ENCODE data around the gene STXBP2. TPM values are rescaled to one million over a fixed set of nuclear protein-coding genes. Genes with fewer than 3 reads are reported as not detected.
A peak's percentile ranks its signal among the peaks of the same experiment; 100 is the strongest.

STXBP2 gene
- total and polyA plus RNA-seq, 9 of the 15 experiments (the other 6 are each of a cell fraction or from before 2014, with no cell fraction given), result 2.5 to 163 (median 71.3) TPM

DNA sequence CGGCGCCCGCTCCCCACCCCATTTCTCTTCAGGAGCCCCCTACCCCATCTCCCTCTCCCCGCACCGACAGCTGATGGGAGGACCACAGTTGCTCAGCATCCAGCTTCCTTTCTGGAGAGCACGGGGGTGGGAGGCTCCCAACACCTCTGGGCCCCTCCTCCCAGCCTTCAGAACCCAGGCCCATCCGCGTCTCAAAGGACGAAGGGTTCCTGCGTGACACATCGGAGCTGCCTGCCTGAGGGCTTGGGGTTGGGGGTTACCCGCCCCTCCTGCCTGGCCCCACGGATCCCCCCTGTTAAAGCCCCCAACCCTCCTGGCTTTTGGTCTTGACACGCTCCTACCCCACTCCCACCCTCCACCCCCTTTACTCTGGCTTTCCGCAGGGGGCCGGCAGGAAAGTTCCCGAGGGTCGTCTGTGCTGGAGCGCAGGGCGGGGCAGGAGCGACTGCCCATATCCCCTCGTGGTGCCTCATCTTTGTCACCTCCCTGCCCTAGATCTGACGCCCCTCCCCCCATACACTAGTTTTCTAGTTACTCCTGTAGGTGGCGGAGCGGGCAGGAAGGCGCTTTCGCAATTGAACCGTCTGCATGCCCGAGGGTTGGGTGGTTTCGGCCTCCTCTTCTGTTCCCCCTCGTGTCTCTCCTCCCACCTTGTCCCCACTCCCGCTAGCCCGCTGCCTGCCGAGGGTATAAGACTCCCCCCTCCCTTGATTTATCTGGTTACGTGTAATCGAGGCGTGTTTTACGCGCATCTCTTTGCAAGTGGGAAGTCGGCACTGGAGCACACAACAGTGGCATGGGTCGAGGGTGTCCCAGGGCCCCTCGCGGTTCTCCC is 44.6 kb downstream of the STXBP2 start (continued):
- TF ChIP-seq ATF6 (CRISPR knock-in tag; IDR thresholded peaks at IDR 0.05), result no peak
- no peak for TF ChIP-seq SAP30 (IDR thresholded peaks at IDR 0.05; ENCODE audit: borderline replicate concordance, insufficient read depth, low read depth, low read length, poor library complexity, severe bottlenecking)
- no peak for TF ChIP-seq TARDBP (IDR thresholded peaks at IDR 0.05)
- TF ChIP-seq MCM7 (IDR thresholded peaks at IDR 0.05), result no peak
- no peak for TF ChIP-seq ELF4 (CRISPR knock-in tag; IDR thresholded peaks at IDR 0.05)
- no peak for TF ChIP-seq STAT5A (IDR thresholded peaks at IDR 0.05; ENCODE audit: borderline replicate concordance, low read length)
- no peak for TF ChIP-seq GABPA (tag; conservative IDR thresholded peaks at IDR 0.05; ENCODE audit: low read depth)
- TF ChIP-seq GTF2F1 (IDR thresholded peaks at IDR 0.05; ENCODE audit: low read depth, low read length), result no peak
- TF ChIP-seq SIX5 (IDR thresholded peaks at IDR 0.05; ENCODE audit: borderline replicate concordance in 1 of 2, insufficient read depth in 1 of 2, low read depth in 1 of 2, low read length in 2 of 2), result no peak
- TF ChIP-seq XRCC5 (IDR thresholded peaks at IDR 0.05; ENCODE audit: low read depth, low read length), result peak; percentile 46; the same call in 1 of the 2 replicates
- TF ChIP-seq ZNF589 (CRISPR knock-in tag; IDR thresholded peaks at IDR 0.05; ENCODE audit: low read depth), result no peak
- TF ChIP-seq SRSF9 (IDR thresholded peaks at IDR 0.05; ENCODE audit: borderline replicate concordance, low read depth, low read length), result no peak
- peak; percentile 79 for TF ChIP-seq CEBPG (CRISPR knock-in tag; IDR thresholded peaks at IDR 0.05)
- peak in 1 of 2 experiments; percentile 43; a peak in 1 of 4 replicates for TF ChIP-seq CEBPG (tag; conservative IDR thresholded peaks at IDR 0.05 in 1 of 2, IDR thresholded peaks at IDR 0.05 in 1 of 2)
- peak; percentile 94 for TF ChIP-seq CEBPB (tag; IDR thresholded peaks at IDR 0.05)
- TF ChIP-seq, protein P1, sequence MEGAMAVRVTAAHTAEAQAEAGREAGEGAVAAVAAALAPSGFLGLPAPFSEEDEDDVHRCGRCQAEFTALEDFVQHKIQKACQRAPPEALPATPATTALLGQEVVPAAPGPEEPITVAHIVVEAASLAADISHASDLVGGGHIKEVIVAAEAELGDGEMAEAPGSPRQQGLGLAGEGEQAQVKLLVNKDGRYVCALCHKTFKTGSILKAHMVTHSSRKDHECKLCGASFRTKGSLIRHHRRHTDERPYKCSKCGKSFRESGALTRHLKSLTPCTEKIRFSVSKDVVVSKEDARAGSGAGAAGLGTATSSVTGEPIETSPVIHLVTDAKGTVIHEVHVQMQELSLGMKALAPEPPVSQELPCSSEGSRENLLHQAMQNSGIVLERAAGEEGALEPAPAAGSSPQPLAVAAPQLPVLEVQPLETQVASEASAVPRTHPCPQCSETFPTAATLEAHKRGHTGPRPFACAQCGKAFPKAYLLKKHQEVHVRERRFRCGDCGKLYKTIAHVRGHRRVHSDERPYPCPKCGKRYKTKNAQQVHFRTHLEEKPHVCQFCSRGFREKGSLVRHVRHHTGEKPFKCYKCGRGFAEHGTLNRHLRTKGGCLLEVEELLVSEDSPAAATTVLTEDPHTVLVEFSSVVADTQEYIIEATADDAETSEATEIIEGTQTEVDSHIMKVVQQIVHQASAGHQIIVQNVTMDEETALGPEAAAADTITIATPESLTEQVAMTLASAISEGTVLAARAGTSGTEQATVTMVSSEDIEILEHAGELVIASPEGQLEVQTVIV (CRISPR knock-in tag; IDR thresholded peaks at IDR 0.05; ENCODE audit: borderline replicate concordance), result no peak
- no peak for TF ChIP-seq ZNF584 (CRISPR knock-in tag; IDR thresholded peaks at IDR 0.05; ENCODE audit: low read depth)
- TF ChIP-seq TRIM24 (IDR thresholded peaks at IDR 0.05), result peak; percentile 54 to 67; a peak in 2 of 4 replicates
- TF ChIP-seq, protein P2, sequence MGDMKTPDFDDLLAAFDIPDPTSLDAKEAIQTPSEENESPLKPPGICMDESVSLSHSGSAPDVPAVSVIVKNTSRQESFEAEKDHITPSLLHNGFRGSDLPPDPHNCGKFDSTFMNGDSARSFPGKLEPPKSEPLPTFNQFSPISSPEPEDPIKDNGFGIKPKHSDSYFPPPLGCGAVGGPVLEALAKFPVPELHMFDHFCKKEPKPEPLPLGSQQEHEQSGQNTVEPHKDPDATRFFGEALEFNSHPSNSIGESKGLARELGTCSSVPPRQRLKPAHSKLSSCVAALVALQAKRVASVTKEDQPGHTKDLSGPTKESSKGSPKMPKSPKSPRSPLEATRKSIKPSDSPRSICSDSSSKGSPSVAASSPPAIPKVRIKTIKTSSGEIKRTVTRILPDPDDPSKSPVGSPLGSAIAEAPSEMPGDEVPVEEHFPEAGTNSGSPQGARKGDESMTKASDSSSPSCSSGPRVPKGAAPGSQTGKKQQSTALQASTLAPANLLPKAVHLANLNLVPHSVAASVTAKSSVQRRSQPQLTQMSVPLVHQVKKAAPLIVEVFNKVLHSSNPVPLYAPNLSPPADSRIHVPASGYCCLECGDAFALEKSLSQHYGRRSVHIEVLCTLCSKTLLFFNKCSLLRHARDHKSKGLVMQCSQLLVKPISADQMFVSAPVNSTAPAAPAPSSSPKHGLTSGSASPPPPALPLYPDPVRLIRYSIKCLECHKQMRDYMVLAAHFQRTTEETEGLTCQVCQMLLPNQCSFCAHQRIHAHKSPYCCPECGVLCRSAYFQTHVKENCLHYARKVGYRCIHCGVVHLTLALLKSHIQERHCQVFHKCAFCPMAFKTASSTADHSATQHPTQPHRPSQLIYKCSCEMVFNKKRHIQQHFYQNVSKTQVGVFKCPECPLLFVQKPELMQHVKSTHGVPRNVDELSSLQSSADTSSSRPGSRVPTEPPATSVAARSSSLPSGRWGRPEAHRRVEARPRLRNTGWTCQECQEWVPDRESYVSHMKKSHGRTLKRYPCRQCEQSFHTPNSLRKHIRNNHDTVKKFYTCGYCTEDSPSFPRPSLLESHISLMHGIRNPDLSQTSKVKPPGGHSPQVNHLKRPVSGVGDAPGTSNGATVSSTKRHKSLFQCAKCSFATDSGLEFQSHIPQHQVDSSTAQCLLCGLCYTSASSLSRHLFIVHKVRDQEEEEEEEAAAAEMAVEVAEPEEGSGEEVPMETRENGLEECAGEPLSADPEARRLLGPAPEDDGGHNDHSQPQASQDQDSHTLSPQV (IDR thresholded peaks at IDR 0.05), result no peak
